Endodermal cell (in vitro differentiated cells): ENCODE results near the gene KIF3A. TPM values are rescaled to one million over a fixed set of nuclear protein-coding genes. Genes with fewer than 3 reads are reported as not detected.

Experiments
- DNase-seq: peaks from one replicate; pipeline ENCODE4 v3.0.0-alpha.2; 2017
- H3K27ac ChIP-seq: 2 replicates; pipeline ENCODE4 v1.5.1; 2013; ENCODE audit warnings: mild to moderate bottlenecking, low read depth, low read length, moderate library complexity
- H3K27me3 ChIP-seq: 2 replicates; pipeline ENCODE4 v1.6.1; 2013; ENCODE audit warnings: mild to moderate bottlenecking, low read length, moderate library complexity; ENCODE audit not compliant: insufficient read depth, control insufficient read depth, poor library complexity, severe bottlenecking
- H3K36me3 ChIP-seq: 2 replicates; pipeline ENCODE4 v1.7.0; 2013; ENCODE audit warnings: mild to moderate bottlenecking, low read length, moderate library complexity; ENCODE audit not compliant: control insufficient read depth, insufficient read depth
- H3K4me1 ChIP-seq: one replicate; pipeline ENCODE4 v1.7.0; 2013; ENCODE audit warnings: low read length; ENCODE audit not compliant: control insufficient read depth, insufficient read depth
- H3K4me3 ChIP-seq: 2 replicates; pipeline ENCODE4 v1.5.1; 2013; ENCODE audit warnings: mild to moderate bottlenecking, low read length, moderate library complexity
- H3K9ac ChIP-seq: 2 replicates; pipeline ENCODE4 v1.6.1; 2013; ENCODE audit warnings: mild to moderate bottlenecking, low read length, moderate library complexity; ENCODE audit not compliant: poor library complexity, severe bottlenecking; ENCODE audit errors: extremely low read depth
- H3K9me3 ChIP-seq: 2 replicates; pipeline ENCODE4 v1.6.1; 2013; ENCODE audit warnings: mild to moderate bottlenecking, low read length, moderate library complexity; ENCODE audit not compliant: control insufficient read depth
- H3K27ac Mint-ChIP-seq: 2 replicates; pipeline ENCODE4 v1.8.0; 2020; ENCODE audit warnings: mixed read lengths
- H3K27me3 Mint-ChIP-seq: 2 replicates; pipeline ENCODE4 v1.8.0; 2021; ENCODE audit warnings: mild to moderate bottlenecking, mixed read lengths; ENCODE audit not compliant: insufficient read depth
- H3K36me3 Mint-ChIP-seq: 2 replicates; pipeline ENCODE4 v1.8.0; 2020; ENCODE audit warnings: low read depth, mixed read lengths
- H3K4me1 Mint-ChIP-seq: 2 replicates; pipeline ENCODE4 v1.8.0; 2020; ENCODE audit warnings: mixed read lengths
- H3K4me3 Mint-ChIP-seq: 2 replicates; pipeline ENCODE4 v1.8.0; 2020; ENCODE audit warnings: mild to moderate bottlenecking, moderate library complexity, mixed read lengths
- H3K9me3 Mint-ChIP-seq: 2 replicates; pipeline ENCODE4 v1.8.0; 2020; ENCODE audit warnings: mild to moderate bottlenecking, mixed read lengths
- WGBS, 2 experiments: methylation state at CpG; one replicate each; pipeline versions ENCODE4 v1.1.5 to v1.1.7; 2013; ENCODE audit warnings: missing lambda C conversion rate in 2 of 2, mixed read lengths in 1 of 2; ENCODE audit not compliant: insufficient coverage in 1 of 2, insufficient read length in 1 of 2; 5-methylcytosine and 5-hydroxymethylcytosine counted together
- total RNA-seq, 2 donors: library from RNA; stranded (reverse); fragmentation: NEBNext Ultra II Directional in 1 of 2; extraction: Animal tissue kit (Norgen Biotek cat#: 25700) in 1 of 2; gene quantifications; 2 replicates in 1 of 2; 3 replicates in 1 of 2; pipeline ENCODE4 v1.2.1, GENCODE V29; 2021
- TF ChIP-seq, protein P1 (sequence below): fragments of 200-600 bp; sonication (generic); conservative IDR thresholded peaks from 2 replicates; pipeline ENCODE4 v1.5.0; 2021; ENCODE audit warnings: antibody characterized with exemption, mild to moderate bottlenecking

KIF3A gene
- total RNA-seq, 2 donors from 2014 or later = 19.6 to 25.2 TPM

DNA sequence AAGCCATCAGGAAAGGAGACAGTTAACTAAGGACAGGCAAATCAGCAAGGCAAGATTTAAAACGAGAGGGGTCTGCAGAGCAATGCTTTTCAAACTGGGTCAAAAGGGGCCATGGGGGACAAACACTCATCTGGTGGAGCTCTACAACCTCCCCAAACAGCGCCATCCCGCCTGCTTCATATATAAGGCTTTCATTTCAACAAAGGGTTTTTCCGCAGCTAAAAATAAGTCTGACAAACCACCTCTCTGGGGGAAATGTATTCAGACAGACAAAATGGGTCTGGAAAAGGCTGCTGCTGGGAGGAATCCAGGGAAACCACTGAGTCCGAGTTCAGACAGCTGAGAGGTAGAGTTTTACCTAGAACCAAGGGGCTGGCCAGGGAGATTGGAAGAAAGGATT is 48.0 kb upstream of the KIF3A start:
- Mint-ChIP-seq H3K36me3 (no peaks in the 10 kb centered on the region), H3K4me1 (peaks cover 25% of the 10 kb centered on the region), H3K27me3 (peaks cover 27% of the 10 kb centered on the region), H3K4me3 (no peak overlapping the region), H3K9me3 (no peaks in the 10 kb centered on the region), H3K27ac (no peak overlapping the region)
- no peak for DNase-seq
- TF ChIP-seq, protein P1, sequence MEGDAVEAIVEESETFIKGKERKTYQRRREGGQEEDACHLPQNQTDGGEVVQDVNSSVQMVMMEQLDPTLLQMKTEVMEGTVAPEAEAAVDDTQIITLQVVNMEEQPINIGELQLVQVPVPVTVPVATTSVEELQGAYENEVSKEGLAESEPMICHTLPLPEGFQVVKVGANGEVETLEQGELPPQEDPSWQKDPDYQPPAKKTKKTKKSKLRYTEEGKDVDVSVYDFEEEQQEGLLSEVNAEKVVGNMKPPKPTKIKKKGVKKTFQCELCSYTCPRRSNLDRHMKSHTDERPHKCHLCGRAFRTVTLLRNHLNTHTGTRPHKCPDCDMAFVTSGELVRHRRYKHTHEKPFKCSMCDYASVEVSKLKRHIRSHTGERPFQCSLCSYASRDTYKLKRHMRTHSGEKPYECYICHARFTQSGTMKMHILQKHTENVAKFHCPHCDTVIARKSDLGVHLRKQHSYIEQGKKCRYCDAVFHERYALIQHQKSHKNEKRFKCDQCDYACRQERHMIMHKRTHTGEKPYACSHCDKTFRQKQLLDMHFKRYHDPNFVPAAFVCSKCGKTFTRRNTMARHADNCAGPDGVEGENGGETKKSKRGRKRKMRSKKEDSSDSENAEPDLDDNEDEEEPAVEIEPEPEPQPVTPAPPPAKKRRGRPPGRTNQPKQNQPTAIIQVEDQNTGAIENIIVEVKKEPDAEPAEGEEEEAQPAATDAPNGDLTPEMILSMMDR = no peak
- H3K27ac ChIP-seq = no peak overlapping the region
- H3K4me1 ChIP-seq = peaks cover 5% of the 10 kb centered on the region
- H3K9me3 ChIP-seq = no peaks in the 10 kb centered on the region
- 50 to 82% methylated on average over 1 to 5 of the region's 5 CpGs for WGBS, 2 experiments
- peaks cover 24% of the 10 kb centered on the region for H3K27me3 ChIP-seq
- no peaks in the 10 kb centered on the region for H3K36me3 ChIP-seq
- no peak overlapping the region for H3K9ac ChIP-seq
- no peak overlapping the region for H3K4me3 ChIP-seq

DNA sequence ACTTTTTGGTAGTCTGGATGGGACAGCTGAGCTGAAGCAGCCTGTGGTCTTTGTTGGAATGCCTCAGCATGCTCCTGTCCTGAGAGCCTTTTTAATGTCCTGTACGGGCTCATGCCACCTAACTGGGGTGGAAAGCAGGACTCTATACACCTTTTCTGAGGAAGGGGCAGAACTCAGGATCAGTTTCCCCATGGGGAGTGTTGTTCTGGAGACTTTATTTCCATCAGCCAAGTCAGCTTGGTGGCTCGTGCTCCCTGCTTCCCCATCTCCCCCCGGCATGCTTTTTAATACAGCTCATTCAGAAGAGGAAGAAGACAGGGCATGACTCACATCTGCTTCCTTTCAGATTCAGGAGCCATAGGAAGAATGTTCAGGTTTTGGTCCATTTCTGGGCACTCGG is 44.8 kb upstream of the KIF3A start:
- Histone ChIP-seq H3K4me1 (no peaks in the 10 kb centered on the region), H3K4me3 (no peak overlapping the region), H3K9me3 (no peaks in the 10 kb centered on the region), H3K36me3 (no peaks in the 10 kb centered on the region), H3K27me3 (peaks cover 55% of the 10 kb centered on the region), H3K27ac (no peak overlapping the region), H3K9ac (no peak overlapping the region)
- H3K36me3 Mint-ChIP-seq = no peaks in the 10 kb centered on the region
- peaks cover under 1% of the 10 kb centered on the region for H3K4me1 Mint-ChIP-seq
- WGBS, 2 experiments = 55 to 83% methylated on average over 3 to 4 of the region's 4 CpGs
- DNase-seq = no peak
- no peak overlapping the region for H3K27ac Mint-ChIP-seq
- H3K9me3 Mint-ChIP-seq = no peaks in the 10 kb centered on the region
- H3K4me3 Mint-ChIP-seq = no peak overlapping the region
- TF ChIP-seq, protein P1 = no peak
- peaks cover 49% of the 10 kb centered on the region for H3K27me3 Mint-ChIP-seq

GRCh38 chr5:132781029-132781428 is 43.7 kb upstream of the KIF3A start:
- no peak for DNase-seq
- peaks cover 53% of the 10 kb centered on the region for H3K27me3 Mint-ChIP-seq
- H3K9ac ChIP-seq = no peak overlapping the region
- H3K27ac ChIP-seq = no peak overlapping the region
- no peaks in the 10 kb centered on the region for H3K9me3 ChIP-seq
- H3K4me1 ChIP-seq = no peaks in the 10 kb centered on the region
- H3K4me3 ChIP-seq = no peak overlapping the region
- no peaks in the 10 kb centered on the region for H3K36me3 Mint-ChIP-seq
- H3K4me1 Mint-ChIP-seq = no peaks in the 10 kb centered on the region
- H3K27ac Mint-ChIP-seq = no peak overlapping the region
- WGBS, 2 experiments = 76 to 97% methylated on average over 3 to 4 of the region's 4 CpGs
- H3K9me3 Mint-ChIP-seq = no peaks in the 10 kb centered on the region
- H3K36me3 ChIP-seq = no peaks in the 10 kb centered on the region
- TF ChIP-seq, protein P1 = no peak
- peaks cover 57% of the 10 kb centered on the region for H3K27me3 ChIP-seq
- no peak overlapping the region for H3K4me3 Mint-ChIP-seq
